Neural cell (in vitro differentiated cells): ENCODE data around the gene PSMA8. TPM values are rescaled to one million over a fixed set of nuclear protein-coding genes. Genes with fewer than 3 reads are reported as not detected.
"Not testable (repeated sequence)": the region's sequence is repeated elsewhere in the genome, so short reads cannot be mapped to it uniquely, and the experiment has no call there.

ENCODE experiments used
- H2AFZ ChIP-seq: fragments of 200-600, 300-800 bp; sonication (generic), shearing (Covaris generic); 2 replicates; pipeline ENCODE4 v1.6.0; 2014; ENCODE audit warnings: low read depth, mild to moderate bottlenecking, antibody characterized with exemption, low read length, moderate library complexity
- H3F3A ChIP-seq: fragments of 200-600 bp; shearing (Covaris generic); 2 replicates; pipeline ENCODE4 v1.6.1; 2016; ENCODE audit warnings: mild to moderate bottlenecking, moderate library complexity, mixed read lengths, antibody characterized with exemption, low read length; ENCODE audit not compliant: insufficient read depth, poor library complexity, severe bottlenecking
- H3K27ac ChIP-seq: fragments of 200-600, 300-800 bp; sonication (generic), shearing (Covaris generic); 2 replicates; pipeline ENCODE4 v1.5.1; 2014; ENCODE audit warnings: mild to moderate bottlenecking, low read length, moderate library complexity
- H3K27me3 ChIP-seq: fragments of 300-800, 200-600 bp; sonication (generic), shearing (Covaris generic); 2 replicates; pipeline ENCODE4 v1.6.0; 2014; ENCODE audit warnings: mild to moderate bottlenecking, low read depth, low read length, moderate library complexity; ENCODE audit not compliant: insufficient read depth
- H3K36me3 ChIP-seq: fragments of 300-800, 200-600 bp; sonication (generic), shearing (Covaris generic); 2 replicates; pipeline ENCODE4 v1.5.1; 2014; ENCODE audit warnings: mild to moderate bottlenecking, antibody characterized with exemption, low read length, moderate library complexity; ENCODE audit not compliant: insufficient read depth
- H3K4me2 ChIP-seq: fragments of 300-800, 200-600 bp; sonication (generic), shearing (Covaris generic); 2 replicates; pipeline ENCODE4 v1.6.0; 2014; ENCODE audit warnings: mild to moderate bottlenecking, low read length
- H3K4me3 ChIP-seq: fragments of 300-800, 200-600 bp; sonication (generic), shearing (Covaris generic); 2 replicates; pipeline ENCODE4 v1.5.1; 2014; ENCODE audit warnings: mild to moderate bottlenecking, low read length, moderate library complexity
- H3K79me2 ChIP-seq: fragments of 200-600 bp; shearing (Covaris generic); replicated peaks from 2 replicates; pipeline ENCODE4 v1.6.0; 2014; ENCODE audit warnings: mild to moderate bottlenecking, low read length, moderate library complexity; ENCODE audit not compliant: insufficient read depth
- H3K9ac ChIP-seq: fragments of 300-800, 200-600 bp; sonication (generic), shearing (Covaris generic); 2 replicates; pipeline ENCODE4 v1.6.1; 2016; ENCODE audit warnings: mild to moderate bottlenecking, low read length, mixed read lengths
- H3K9me2 ChIP-seq: fragments of 200-600 bp; shearing (Covaris generic); 2 replicates; pipeline ENCODE4 v1.6.1; 2016; ENCODE audit warnings: mild to moderate bottlenecking, low read length, mixed read lengths; ENCODE audit not compliant: insufficient read depth
- H3K9me3 ChIP-seq: fragments of 200-600, 300-800 bp; sonication (generic), shearing (Covaris generic); 2 replicates; pipeline ENCODE4 v1.6.1; 2016; ENCODE audit warnings: mild to moderate bottlenecking, mixed run types, low read length, moderate library complexity, mixed read lengths
- H4K20me1 ChIP-seq: fragments of 200-600 bp; shearing (Covaris generic); 2 replicates; pipeline ENCODE4 v1.6.1; 2016; ENCODE audit warnings: mild to moderate bottlenecking, mixed run types; ENCODE audit not compliant: insufficient read depth
- CTCF ChIP-seq: fragments of 450-650 bp; IDR thresholded peaks from 2 replicates; pipeline ENCODE4 v1.5.1; 2014; ENCODE audit warnings: antibody characterized with exemption, mild to moderate bottlenecking, moderate library complexity; ENCODE audit not compliant: poor library complexity, severe bottlenecking
- EP300 ChIP-seq: fragments of 450-650 bp; conservative IDR thresholded peaks from 2 replicates; pipeline ENCODE4 v1.6.1; 2014; ENCODE audit warnings: antibody characterized with exemption, mild to moderate bottlenecking, moderate library complexity; ENCODE audit not compliant: poor library complexity, severe bottlenecking
- EZH2 ChIP-seq: fragments of 200-600, 300-800 bp; shearing (Covaris generic), sonication (generic); IDR thresholded peaks from 2 replicates; pipeline ENCODE4 v1.6.1; 2014; ENCODE audit warnings: antibody characterized with exemption, low read length, borderline replicate concordance, mild to moderate bottlenecking; ENCODE audit not compliant: insufficient read depth, poor library complexity, severe bottlenecking
- MXI1 ChIP-seq: fragments of 450-650 bp; conservative IDR thresholded peaks from 2 replicates; pipeline ENCODE4 v1.6.1; 2014; ENCODE audit warnings: antibody characterized with exemption, mild to moderate bottlenecking; ENCODE audit not compliant: poor library complexity, severe bottlenecking
- POLR2AphosphoS5 ChIP-seq: IDR thresholded peaks from 2 replicates; pipeline ENCODE4 v1.6.1; 2012
- RAD21 ChIP-seq: fragments of 450-650 bp; conservative IDR thresholded peaks from 2 replicates; pipeline ENCODE4 v1.6.1; 2014; ENCODE audit warnings: antibody characterized with exemption, mild to moderate bottlenecking, moderate library complexity
- REST ChIP-seq: IDR thresholded peaks from 2 replicates; pipeline ENCODE4 v1.6.1; 2012; ENCODE audit warnings: borderline replicate concordance
- SMC3 ChIP-seq: fragments of 450-650 bp; conservative IDR thresholded peaks from 2 replicates; pipeline ENCODE4 v1.6.1; 2014; ENCODE audit warnings: antibody characterized with exemption, mild to moderate bottlenecking, moderate library complexity; ENCODE audit not compliant: poor library complexity
- TAF1 ChIP-seq: IDR thresholded peaks from 2 replicates; pipeline ENCODE4 v1.6.1; 2012; ENCODE audit warnings: low read depth
- polyA plus RNA-seq: library from polyadenylated mRNA; depleted of rRNA; stranded (reverse); fragments of >200 nt; gene quantifications from 2 replicates; pipeline ENCODE4 v1.2.3, GENCODE V29; 2014

Gene PSMA8
- polyA plus RNA-seq, 1 donor from 2014 or later = not detected

- H3K4me3 ChIP-seq = no peak overlapping the region
- no peak overlapping the region for H3K4me2 ChIP-seq
- H3K27me3 ChIP-seq = no peaks in the 10 kb centered on the region
- no peaks in the 10 kb centered on the region for H3K9me2 ChIP-seq
- no peaks in the 10 kb centered on the region for H3K36me3 ChIP-seq
- TF ChIP-seq EP300 = no peak
- no peak for TF ChIP-seq TAF1
- no peak for TF ChIP-seq CTCF
- TF ChIP-seq SMC3 = no peak
- TF ChIP-seq MXI1 = no peak
- no peak for TF ChIP-seq POLR2AphosphoS5
- no peak for TF ChIP-seq RAD21
- TF ChIP-seq REST = no peak
- no peak for TF ChIP-seq EZH2
- H3K9ac ChIP-seq = no peak overlapping the region
- H2AFZ ChIP-seq = no peak overlapping the region
- no peaks in the 10 kb centered on the region for H4K20me1 ChIP-seq
- H3K27ac ChIP-seq = no peak overlapping the region
- no peaks in the 10 kb centered on the region for H3K9me3 ChIP-seq
- H3K79me2 ChIP-seq = no peaks in the 10 kb centered on the region
- no peaks in the 10 kb centered on the region for H3F3A ChIP-seq
These were observed 30.9 kb downstream of the PSMA8 start for GRCh38 chr18:26164571-26164970.

GRCh38 chr18:26167592-26167991 lies 33.9 kb downstream of the PSMA8 start:
- H4K20me1 ChIP-seq = not testable (repeated sequence)

GRCh38 chr18:26175481-26175880 lies 41.8 kb downstream of the PSMA8 start:
- H3K9ac ChIP-seq = no peak overlapping the region
- no peaks in the 10 kb centered on the region for H3K27me3 ChIP-seq
- TF ChIP-seq SMC3 (no peak), EP300 (no peak), POLR2AphosphoS5 (no peak), RAD21 (no peak), REST (no peak), TAF1 (no peak), EZH2 (no peak)
- no peak overlapping the region for H3K27ac ChIP-seq
- no peaks in the 10 kb centered on the region for H4K20me1 ChIP-seq
- no peaks in the 10 kb centered on the region for H3K79me2 ChIP-seq
- H3F3A ChIP-seq = no peaks in the 10 kb centered on the region
- no peak overlapping the region for H2AFZ ChIP-seq
- no peak overlapping the region for H3K4me3 ChIP-seq
- no peak overlapping the region for H3K4me2 ChIP-seq
- no peaks in the 10 kb centered on the region for H3K36me3 ChIP-seq
- H3K9me2 ChIP-seq = no peaks in the 10 kb centered on the region
- H3K9me3 ChIP-seq = no peaks in the 10 kb centered on the region

More at GRCh38 chr18:26167592-26167991, 33.9 kb downstream of the PSMA8 start:
- not testable (repeated sequence) for H3F3A ChIP-seq, H3K9ac ChIP-seq, H2AFZ ChIP-seq, H3K4me2 ChIP-seq, H3K9me2 ChIP-seq, H3K4me3 ChIP-seq, H3K79me2 ChIP-seq, H3K27ac ChIP-seq, H3K36me3 ChIP-seq, H3K27me3 ChIP-seq, H3K9me3 ChIP-seq
